ENCODE measurements around the gene CYP24A1. TPM values are rescaled to one million over a fixed set of nuclear protein-coding genes. Genes with fewer than 3 reads are reported as not detected.

CYP24A1 gene
- total and polyA plus RNA-seq, 2 of the 13 experiments (the other 11 are each of a cell fraction or from before 2014, with no cell fraction given) = 9.4 to 32.7 TPM

DNA sequence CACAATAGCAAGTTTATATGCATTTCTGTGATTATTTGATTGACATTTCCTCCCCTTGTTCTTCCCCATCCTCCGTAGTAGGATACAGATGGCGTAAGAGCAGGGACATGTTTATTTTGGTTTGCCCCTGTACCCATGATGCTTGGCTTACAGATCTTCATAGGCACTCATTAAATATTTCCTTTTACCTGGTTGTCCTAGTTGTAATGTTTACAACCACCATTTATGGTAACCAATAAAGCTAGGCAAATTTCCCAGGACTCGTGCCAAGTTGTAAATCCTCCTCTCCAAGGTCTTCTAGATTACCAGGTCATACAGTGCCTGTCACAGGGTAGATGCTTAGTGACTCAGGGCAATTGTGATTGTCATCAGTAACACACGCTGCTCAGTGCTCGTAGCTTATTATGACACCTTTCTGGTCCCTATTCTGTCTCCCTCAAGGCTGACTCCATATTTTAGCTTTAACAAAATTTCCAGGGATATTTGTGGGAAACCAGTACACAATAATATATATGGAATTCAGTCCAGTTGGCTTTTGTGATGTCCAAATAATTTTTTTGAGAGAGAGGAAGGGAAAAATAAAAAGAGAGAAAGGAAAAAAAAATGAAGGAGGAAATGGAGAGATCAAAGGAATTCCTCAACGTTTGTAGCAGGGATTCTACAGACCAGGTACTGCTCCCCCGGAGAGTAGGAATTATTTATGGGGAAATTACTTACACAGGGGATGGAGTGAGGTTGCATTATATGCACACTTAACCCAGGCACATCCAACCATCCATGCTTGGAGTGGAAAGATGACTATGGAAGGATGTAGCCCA is 24.6 kb downstream of the CYP24A1 start (continued):
- TF ChIP-seq ARID3A (IDR thresholded peaks at IDR 0.05; ENCODE audit: low read depth, low read length) = 0 out of 2 replicates have a peak, but pooled peaks have one; percentile 27
- TF ChIP-seq RXRB (CRISPR knock-in tag; IDR thresholded peaks at IDR 0.05; ENCODE audit: borderline replicate concordance) = 0 out of 2 replicates have a peak, but pooled peaks have one; percentile 7
- no peak for TF ChIP-seq MNT (IDR thresholded peaks at IDR 0.05)
- TF ChIP-seq FOXK1 (CRISPR knock-in tag; IDR thresholded peaks at IDR 0.05; ENCODE audit: borderline replicate concordance, low read depth) = peak; percentile 42; the same call in 1 of the 2 replicates
- no peak for TF ChIP-seq ZBTB39 (CRISPR knock-in tag; IDR thresholded peaks at IDR 0.05)
- no peak for TF ChIP-seq ZNF660 (CRISPR knock-in tag; IDR thresholded peaks at IDR 0.05; ENCODE audit: borderline replicate concordance, low read depth)
- TF ChIP-seq HNRNPUL1 (IDR thresholded peaks at IDR 0.05; ENCODE audit: low read depth, low read length) = no peak
- TF ChIP-seq HES4 (CRISPR knock-in tag; IDR thresholded peaks at IDR 0.05; ENCODE audit: borderline replicate concordance) = no peak
- TF ChIP-seq, protein P1, sequence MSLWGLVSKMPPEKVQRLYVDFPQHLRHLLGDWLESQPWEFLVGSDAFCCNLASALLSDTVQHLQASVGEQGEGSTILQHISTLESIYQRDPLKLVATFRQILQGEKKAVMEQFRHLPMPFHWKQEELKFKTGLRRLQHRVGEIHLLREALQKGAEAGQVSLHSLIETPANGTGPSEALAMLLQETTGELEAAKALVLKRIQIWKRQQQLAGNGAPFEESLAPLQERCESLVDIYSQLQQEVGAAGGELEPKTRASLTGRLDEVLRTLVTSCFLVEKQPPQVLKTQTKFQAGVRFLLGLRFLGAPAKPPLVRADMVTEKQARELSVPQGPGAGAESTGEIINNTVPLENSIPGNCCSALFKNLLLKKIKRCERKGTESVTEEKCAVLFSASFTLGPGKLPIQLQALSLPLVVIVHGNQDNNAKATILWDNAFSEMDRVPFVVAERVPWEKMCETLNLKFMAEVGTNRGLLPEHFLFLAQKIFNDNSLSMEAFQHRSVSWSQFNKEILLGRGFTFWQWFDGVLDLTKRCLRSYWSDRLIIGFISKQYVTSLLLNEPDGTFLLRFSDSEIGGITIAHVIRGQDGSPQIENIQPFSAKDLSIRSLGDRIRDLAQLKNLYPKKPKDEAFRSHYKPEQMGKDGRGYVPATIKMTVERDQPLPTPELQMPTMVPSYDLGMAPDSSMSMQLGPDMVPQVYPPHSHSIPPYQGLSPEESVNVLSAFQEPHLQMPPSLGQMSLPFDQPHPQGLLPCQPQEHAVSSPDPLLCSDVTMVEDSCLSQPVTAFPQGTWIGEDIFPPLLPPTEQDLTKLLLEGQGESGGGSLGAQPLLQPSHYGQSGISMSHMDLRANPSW (CRISPR knock-in tag; IDR thresholded peaks at IDR 0.05; ENCODE audit: borderline replicate concordance) = no peak
- no peak for TF ChIP-seq ZNF616 (CRISPR knock-in tag; IDR thresholded peaks at IDR 0.05; ENCODE audit: low read depth)
- TF ChIP-seq SRSF4 (IDR thresholded peaks at IDR 0.05; ENCODE audit: low read depth, low read length, poor library complexity, severe bottlenecking) = no peak
- no peak for TF ChIP-seq ZNF567 (CRISPR knock-in tag; IDR thresholded peaks at IDR 0.05; ENCODE audit: borderline replicate concordance)
- TF ChIP-seq ZC3H4 (CRISPR knock-in tag; IDR thresholded peaks at IDR 0.05; ENCODE audit: borderline replicate concordance) = no peak
- no peak for TF ChIP-seq FLYWCH1 (CRISPR knock-in tag; IDR thresholded peaks at IDR 0.05)
- TF ChIP-seq CBX2 (IDR thresholded peaks at IDR 0.05; ENCODE audit: low read depth, low read length) = no peak
- TF ChIP-seq CBX2 (CRISPR knock-in tag; IDR thresholded peaks at IDR 0.05; ENCODE audit: low read depth) = no peak
- TF ChIP-seq CHD2 (IDR thresholded peaks at IDR 0.05; ENCODE audit: low read depth, low read length) = no peak
- TF ChIP-seq RFX1 (IDR thresholded peaks at IDR 0.05) = 0 out of 2 replicates have a peak, but pooled peaks have one; percentile 9
- no peak for TF ChIP-seq HCFC1 (IDR thresholded peaks at IDR 0.05; ENCODE audit: low read depth, low read length)
- TF ChIP-seq ZNF772 (CRISPR knock-in tag; IDR thresholded peaks at IDR 0.05) = no peak
- TF ChIP-seq ZBTB21 (CRISPR knock-in tag; IDR thresholded peaks at IDR 0.05) = peak; percentile 26; the same call in 1 of the 2 replicates
- TF ChIP-seq POLR2G (IDR thresholded peaks at IDR 0.05; ENCODE audit: low read depth, low read length) = no peak
